Right atrium auricular region (tissue), 2 donors: ENCODE data around the gene ZSCAN31. TPM values are rescaled to one million over a fixed set of nuclear protein-coding genes. Genes with fewer than 3 reads are reported as not detected.

Experiments used
- DNase-seq: peaks from one replicate; pipeline ENCODE4 v3.0.0-alpha.2; 2019; ENCODE audit warnings: low spot score
- H3K27ac ChIP-seq, 2 donors: fragments of 200-600 bp; sonication (generic); 1 replicate in 1 of 2; 2 replicates in 1 of 2; pipeline ENCODE4 v1.5.1; 2016 to 2019
- H3K27me3 ChIP-seq, 2 donors: fragments of 200-600 bp; sonication (generic); one replicate each; pipeline versions ENCODE4 v1.5.1 to v1.6.0; 2017 to 2019
- H3K36me3 ChIP-seq: fragments of 200-600 bp; sonication (generic); one replicate; pipeline ENCODE4 v1.5.1; 2016
- H3K4me1 ChIP-seq, 2 donors: fragments of 200-600 bp; sonication (generic); one replicate each; pipeline versions ENCODE4 v1.5.1 to v1.6.0; 2017 to 2019
- H3K4me3 ChIP-seq, 2 donors: fragments of 200-600 bp; sonication (generic); 1 replicate in 1 of 2; 2 replicates in 1 of 2; pipeline ENCODE4 v1.5.1; 2017 to 2019; ENCODE audit warnings: mild to moderate bottlenecking in 1 of 2, moderate library complexity in 1 of 2
- H3K9me3 ChIP-seq, 2 donors: fragments of 200-600 bp; sonication (generic); one replicate each; pipeline ENCODE4 v1.5.1; 2019
- total RNA-seq, 2 donors: library from RNA; depleted of rRNA; stranded (reverse); fragments of >200 nt; gene quantifications; one replicate each; pipeline ENCODE4 v1.1.0, GENCODE V29; 2016
- TF ChIP-seq, protein P1 (sequence below), 2 donors: fragments of 200-600 bp; sonication (generic); IDR thresholded peaks; one replicate each; pipeline ENCODE4 v1.5.1; 2019; ENCODE audit warnings: antibody characterized with exemption in 2 of 2

Gene ZSCAN31
- total RNA-seq, 2 donors from 2014 or later, result 9.9 to 14.5 TPM

DNA sequence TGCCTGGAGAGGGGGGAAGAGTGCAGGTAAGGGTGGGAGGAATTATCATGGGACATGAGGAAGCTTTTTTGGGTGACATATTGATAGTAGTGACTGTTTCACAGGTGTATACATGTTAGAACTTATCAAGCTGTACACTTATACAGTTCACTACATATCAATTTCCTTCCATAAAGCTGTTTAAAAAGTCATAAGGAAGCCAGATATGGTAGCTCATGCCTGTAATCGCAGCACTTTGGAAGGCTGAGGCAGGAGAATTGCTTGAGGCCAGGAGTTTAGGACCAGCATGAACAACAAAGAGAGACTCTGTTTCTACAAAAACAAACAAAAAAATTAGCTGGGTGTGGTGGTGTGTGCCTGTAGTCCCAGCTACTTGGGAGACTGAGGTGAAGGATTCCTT, 41.9 kb upstream of the ZSCAN31 start:
- no peaks in the 10 kb centered on the region for H3K4me1 ChIP-seq
- no peak for DNase-seq
- peaks cover 21% of the 10 kb centered on the region for H3K36me3 ChIP-seq
- H3K4me3 ChIP-seq, result no peak overlapping the region
- H3K27me3 ChIP-seq, result no peaks in the 10 kb centered on the region
- H3K9me3 ChIP-seq, result peaks cover 0 to 11% of the 10 kb centered on the region in 2 donors
- TF ChIP-seq, protein P1, sequence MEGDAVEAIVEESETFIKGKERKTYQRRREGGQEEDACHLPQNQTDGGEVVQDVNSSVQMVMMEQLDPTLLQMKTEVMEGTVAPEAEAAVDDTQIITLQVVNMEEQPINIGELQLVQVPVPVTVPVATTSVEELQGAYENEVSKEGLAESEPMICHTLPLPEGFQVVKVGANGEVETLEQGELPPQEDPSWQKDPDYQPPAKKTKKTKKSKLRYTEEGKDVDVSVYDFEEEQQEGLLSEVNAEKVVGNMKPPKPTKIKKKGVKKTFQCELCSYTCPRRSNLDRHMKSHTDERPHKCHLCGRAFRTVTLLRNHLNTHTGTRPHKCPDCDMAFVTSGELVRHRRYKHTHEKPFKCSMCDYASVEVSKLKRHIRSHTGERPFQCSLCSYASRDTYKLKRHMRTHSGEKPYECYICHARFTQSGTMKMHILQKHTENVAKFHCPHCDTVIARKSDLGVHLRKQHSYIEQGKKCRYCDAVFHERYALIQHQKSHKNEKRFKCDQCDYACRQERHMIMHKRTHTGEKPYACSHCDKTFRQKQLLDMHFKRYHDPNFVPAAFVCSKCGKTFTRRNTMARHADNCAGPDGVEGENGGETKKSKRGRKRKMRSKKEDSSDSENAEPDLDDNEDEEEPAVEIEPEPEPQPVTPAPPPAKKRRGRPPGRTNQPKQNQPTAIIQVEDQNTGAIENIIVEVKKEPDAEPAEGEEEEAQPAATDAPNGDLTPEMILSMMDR (IDR thresholded peaks at IDR 0.05), result no peak
- H3K27ac ChIP-seq, result no peak overlapping the region

DNA sequence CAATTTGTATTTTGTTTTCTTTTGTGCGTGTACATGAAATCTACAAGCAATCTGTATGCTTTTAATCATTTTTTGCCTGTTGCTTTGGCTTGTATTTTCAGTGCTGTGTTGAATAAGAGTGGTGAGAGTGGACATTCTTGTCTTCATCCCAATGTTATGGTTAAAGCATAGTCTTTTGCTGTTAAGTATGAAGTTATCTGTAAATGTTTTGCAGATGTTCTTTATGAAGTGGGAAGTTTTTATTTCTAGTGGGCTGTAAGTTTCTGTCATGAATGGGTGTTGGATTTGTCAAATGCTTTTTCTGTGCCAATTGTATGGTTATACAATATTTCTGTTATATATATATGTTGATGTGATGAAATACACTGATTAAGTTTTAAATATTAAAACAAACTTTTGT, 38.0 kb upstream of the ZSCAN31 start:
- Histone ChIP-seq H3K4me3 (no peak overlapping the region), H3K4me1 (no peaks in the 10 kb centered on the region), H3K27ac (no peak overlapping the region), H3K27me3 (no peaks in the 10 kb centered on the region), H3K36me3 (no peaks in the 10 kb centered on the region), H3K9me3 (peaks cover 0 to 10% of the 10 kb centered on the region in 2 donors)
- TF ChIP-seq, protein P1 (IDR thresholded peaks at IDR 0.05), result no peak
- no peak for DNase-seq

DNA sequence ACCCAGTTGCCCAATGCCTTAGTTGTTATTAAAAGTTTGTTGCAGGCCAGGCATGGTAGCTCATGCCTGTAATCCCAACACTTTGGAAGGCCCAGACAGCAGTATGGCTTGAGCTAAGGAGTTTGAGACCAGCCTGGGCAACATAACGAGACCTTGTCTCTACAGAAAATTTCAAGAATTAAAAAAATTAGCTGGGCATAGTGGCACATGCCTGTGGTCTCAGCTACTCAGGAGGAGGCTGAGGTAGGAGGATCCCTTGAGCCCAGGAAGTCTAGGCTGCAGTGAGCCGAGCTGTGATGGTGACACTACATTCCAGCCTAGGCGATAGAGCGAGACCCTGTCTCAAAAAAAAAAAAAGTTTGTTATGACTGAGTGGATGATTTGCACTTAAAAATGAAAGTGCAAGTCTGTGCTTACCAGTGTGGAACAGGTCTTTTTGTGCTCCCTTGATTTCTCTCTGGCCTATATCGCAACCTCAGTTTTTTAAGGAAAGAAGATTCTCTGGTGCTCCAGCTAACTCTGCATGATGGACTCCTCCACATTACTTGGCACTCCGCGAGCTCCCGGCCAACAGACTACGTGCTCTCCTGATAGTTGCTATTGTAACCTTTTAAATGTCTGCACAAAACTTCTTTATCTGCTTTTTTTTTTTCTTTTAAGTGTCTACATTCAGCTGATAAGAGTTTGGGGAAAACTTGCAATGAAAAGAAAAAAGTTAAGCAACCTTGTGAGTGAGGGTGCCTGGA, 35.9 kb upstream of the ZSCAN31 start:
- Histone ChIP-seq H3K27me3 (no peaks in the 10 kb centered on the region), H3K27ac (no peak overlapping the region), H3K36me3 (no peaks in the 10 kb centered on the region), H3K4me1 (no peaks in the 10 kb centered on the region), H3K4me3 (no peak overlapping the region), H3K9me3 (no peaks in the 10 kb centered on the region)
- TF ChIP-seq, protein P1 (IDR thresholded peaks at IDR 0.05), result no peak
- DNase-seq, result no peak

DNA sequence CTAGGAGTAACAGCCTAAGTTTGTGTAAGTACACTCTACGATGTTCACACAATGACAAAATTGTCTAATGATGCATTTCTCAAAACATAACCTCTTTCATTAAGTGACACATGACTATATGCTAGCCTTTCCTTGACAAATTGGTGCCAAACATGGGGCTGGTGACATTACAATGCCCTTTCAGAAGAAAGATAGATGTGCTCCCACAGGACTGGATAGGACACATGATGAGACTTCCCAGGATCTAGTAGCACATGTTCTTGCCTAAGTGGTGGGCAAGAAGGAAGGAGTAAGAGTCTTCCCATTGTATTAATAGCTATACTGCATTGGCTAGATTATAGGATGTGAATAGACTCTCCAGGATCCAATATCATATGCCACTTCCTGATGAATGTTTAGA, 35.3 kb upstream of the ZSCAN31 start:
- no peak overlapping the region for H3K27ac ChIP-seq
- no peak overlapping the region for H3K4me3 ChIP-seq
- no peak for DNase-seq
- TF ChIP-seq, protein P1 (IDR thresholded peaks at IDR 0.05), result no peak
- no peaks in the 10 kb centered on the region for H3K27me3 ChIP-seq
- H3K36me3 ChIP-seq, result peaks cover 5% of the 10 kb centered on the region
- H3K4me1 ChIP-seq, result no peaks in the 10 kb centered on the region
- no peaks in the 10 kb centered on the region for H3K9me3 ChIP-seq

DNA sequence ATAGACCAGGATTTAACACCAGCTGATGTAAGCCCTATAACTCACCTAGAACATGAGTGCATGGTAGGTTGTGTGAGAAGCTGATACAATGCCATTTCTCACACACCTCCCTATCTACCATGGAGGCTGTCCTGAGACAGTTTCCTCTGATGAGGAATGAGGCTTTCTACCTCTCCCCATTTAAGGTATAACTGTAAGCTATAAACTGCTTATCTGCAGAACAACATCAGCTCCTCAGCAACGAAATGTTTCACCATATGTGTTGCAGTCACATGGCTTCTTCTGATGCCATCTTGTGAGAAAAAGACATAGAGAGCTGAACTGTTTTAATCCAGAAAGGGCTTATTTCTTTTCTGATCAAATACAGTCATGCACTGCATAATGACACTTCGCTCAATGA, 34.5 kb upstream of the ZSCAN31 start:
- peaks cover 13% of the 10 kb centered on the region for H3K36me3 ChIP-seq
- TF ChIP-seq, protein P1 (IDR thresholded peaks at IDR 0.05), result no peak
- H3K27ac ChIP-seq, result no peak overlapping the region
- H3K4me3 ChIP-seq, result no peak overlapping the region
- H3K9me3 ChIP-seq, result no peaks in the 10 kb centered on the region
- no peaks in the 10 kb centered on the region for H3K4me1 ChIP-seq
- no peaks in the 10 kb centered on the region for H3K27me3 ChIP-seq
- no peak for DNase-seq

DNA sequence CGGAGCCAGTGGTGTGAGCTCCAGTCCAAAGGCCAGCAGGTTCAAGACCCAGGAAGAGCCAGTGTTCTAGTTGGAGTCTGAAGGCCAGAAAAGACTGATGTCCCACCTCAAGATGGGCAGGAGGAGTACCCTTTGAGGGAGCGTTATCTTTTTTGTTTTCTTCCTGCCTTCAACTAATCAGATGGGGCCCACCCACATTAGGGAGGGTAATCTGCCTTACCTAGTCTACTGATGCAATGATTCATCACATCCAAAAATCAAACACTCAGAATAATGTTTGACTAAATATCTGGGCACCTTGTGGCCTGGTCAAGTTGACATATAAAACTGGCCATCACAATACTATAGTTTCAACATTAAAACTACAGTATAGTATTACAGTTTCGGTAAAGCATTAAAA, 33.5 kb upstream of the ZSCAN31 start:
- DNase-seq, result no peak
- no peak overlapping the region for H3K4me3 ChIP-seq
- H3K27me3 ChIP-seq, result no peaks in the 10 kb centered on the region
- H3K27ac ChIP-seq, result no peak overlapping the region
- no peaks in the 10 kb centered on the region for H3K4me1 ChIP-seq
- peaks cover 20% of the 10 kb centered on the region for H3K36me3 ChIP-seq
- H3K9me3 ChIP-seq, result no peaks in the 10 kb centered on the region
- TF ChIP-seq, protein P1 (IDR thresholded peaks at IDR 0.05), result no peak
